Measurements from ENCODE around the gene METTL15. TPM values are rescaled to one million over a fixed set of nuclear protein-coding genes. Genes with fewer than 3 reads are reported as not detected.

Gene METTL15
- total RNA-seq, 2 experiments from 2014 or later = 18.9 to 19.7 TPM

DNA sequence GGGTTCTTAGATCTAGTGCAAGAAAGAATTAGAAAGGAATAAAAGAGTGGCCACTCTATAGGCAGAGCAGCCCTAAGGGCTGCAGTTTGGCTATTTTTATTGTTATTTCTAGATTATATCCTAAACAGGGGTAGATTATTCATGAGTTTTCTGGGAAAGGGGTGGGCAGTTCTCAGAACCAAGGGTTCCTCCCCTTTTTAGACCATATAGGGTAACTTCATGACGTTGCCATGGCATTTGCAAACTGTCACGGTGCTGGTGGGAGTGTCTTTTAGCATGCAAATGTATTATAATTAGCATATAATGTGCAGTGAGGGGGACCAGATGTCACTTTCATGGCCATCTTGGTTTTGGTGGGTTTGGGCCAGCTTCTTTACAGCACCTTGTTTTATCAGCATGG, 44.6 kb downstream of the METTL15 start:
- ChIA-PET POLR2A (no interaction called here), CTCF (ENCODE audit: unreplicated experiment) (interaction anchor here (0.6 kb wide), 1 partner anchor 27 kb away, joined by 3 read pairs; no protein-coding TSS in a partner anchor)
- no peaks in the 10 kb centered on the region for H3K9me2 ChIP-seq (ENCODE audit: insufficient read depth, low read length)

DNA sequence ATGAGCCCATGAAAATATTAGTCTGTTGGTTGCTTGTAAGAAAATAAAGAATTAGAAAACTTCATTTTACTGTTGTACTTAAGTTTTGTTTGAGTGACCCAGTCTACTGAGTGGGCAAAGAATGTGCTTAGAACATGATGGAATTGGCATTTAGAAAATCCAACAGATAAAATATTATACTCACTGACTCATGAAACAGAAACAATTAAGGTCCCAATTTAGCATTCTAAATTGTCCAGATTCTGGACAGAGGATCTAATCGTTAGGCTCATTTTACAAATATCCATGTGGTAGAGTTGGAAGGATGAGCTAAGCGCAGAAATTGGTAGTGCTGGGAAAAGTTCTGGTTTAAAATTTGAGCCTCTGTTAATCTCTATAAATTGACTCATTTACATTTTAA, 45.4 kb downstream of the METTL15 start:
- H3K9me3 ChIP-seq (ENCODE audit: low read length) = no peaks in the 10 kb centered on the region
- ChIA-PET CTCF (ENCODE audit: unreplicated experiment) (no interaction called here), POLR2A (no interaction called here)
- H3K9me2 ChIP-seq (ENCODE audit: insufficient read depth, low read length) = no peaks in the 10 kb centered on the region
- no peak overlapping the region for H3K4me2 ChIP-seq (ENCODE audit: low read length)
- intact Hi-C loops (cut with micrococcal nuclease; ENCODE audit: unreplicated experiment) = no loop called here
- no peak overlapping the region for H3K4me3 ChIP-seq (ENCODE audit: low read depth, low read length, poor library complexity, severe bottlenecking)
- H3K36me3 ChIP-seq (ENCODE audit: insufficient read depth, low read length) = peaks cover 10% of the 10 kb centered on the region
- DNase-seq (ENCODE audit: low spot score) = no peak
- BruUV-seq (replicated peaks) = no TSS peak
- no peaks in the 10 kb centered on the region for H3K79me2 ChIP-seq (ENCODE audit: insufficient read depth, low read depth, low read length)
- no peaks in the 10 kb centered on the region for H3K4me1 ChIP-seq (ENCODE audit: insufficient read depth, low read length, poor library complexity, severe bottlenecking)
- no peaks in the 10 kb centered on the region for H4K20me1 ChIP-seq (ENCODE audit: insufficient read depth, low read length)
- TF ChIP-seq EZH2phosphoT487 (IDR thresholded peaks at IDR 0.05; ENCODE audit: borderline replicate concordance, low read depth, low read length) = no peak
- TF ChIP-seq, protein P1, sequence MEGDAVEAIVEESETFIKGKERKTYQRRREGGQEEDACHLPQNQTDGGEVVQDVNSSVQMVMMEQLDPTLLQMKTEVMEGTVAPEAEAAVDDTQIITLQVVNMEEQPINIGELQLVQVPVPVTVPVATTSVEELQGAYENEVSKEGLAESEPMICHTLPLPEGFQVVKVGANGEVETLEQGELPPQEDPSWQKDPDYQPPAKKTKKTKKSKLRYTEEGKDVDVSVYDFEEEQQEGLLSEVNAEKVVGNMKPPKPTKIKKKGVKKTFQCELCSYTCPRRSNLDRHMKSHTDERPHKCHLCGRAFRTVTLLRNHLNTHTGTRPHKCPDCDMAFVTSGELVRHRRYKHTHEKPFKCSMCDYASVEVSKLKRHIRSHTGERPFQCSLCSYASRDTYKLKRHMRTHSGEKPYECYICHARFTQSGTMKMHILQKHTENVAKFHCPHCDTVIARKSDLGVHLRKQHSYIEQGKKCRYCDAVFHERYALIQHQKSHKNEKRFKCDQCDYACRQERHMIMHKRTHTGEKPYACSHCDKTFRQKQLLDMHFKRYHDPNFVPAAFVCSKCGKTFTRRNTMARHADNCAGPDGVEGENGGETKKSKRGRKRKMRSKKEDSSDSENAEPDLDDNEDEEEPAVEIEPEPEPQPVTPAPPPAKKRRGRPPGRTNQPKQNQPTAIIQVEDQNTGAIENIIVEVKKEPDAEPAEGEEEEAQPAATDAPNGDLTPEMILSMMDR (conservative IDR thresholded peaks at IDR 0.05; ENCODE audit: low read length) = no peak
- no peak overlapping the region for H3K27ac ChIP-seq (ENCODE audit: low read depth, low read length, poor library complexity, severe bottlenecking)
- H2AFZ ChIP-seq (ENCODE audit: low read length) = no peak overlapping the region

More for the DNA sequence above, 44.6 kb downstream of the METTL15 start:
- DNase-seq (ENCODE audit: low spot score) = no peak
- no peak overlapping the region for H2AFZ ChIP-seq (ENCODE audit: low read length)
- peaks cover 2% of the 10 kb centered on the region for H3K36me3 ChIP-seq (ENCODE audit: insufficient read depth, low read length)
- BruUV-seq (replicated peaks) = no TSS peak
- no peaks in the 10 kb centered on the region for H3K79me2 ChIP-seq (ENCODE audit: insufficient read depth, low read depth, low read length)
- no peaks in the 10 kb centered on the region for H3K9me3 ChIP-seq (ENCODE audit: low read length)
- H3K4me1 ChIP-seq (ENCODE audit: insufficient read depth, low read length, poor library complexity, severe bottlenecking) = no peaks in the 10 kb centered on the region
- no peak overlapping the region for H3K27ac ChIP-seq (ENCODE audit: low read depth, low read length, poor library complexity, severe bottlenecking)
- intact Hi-C loops (cut with micrococcal nuclease; ENCODE audit: unreplicated experiment) = no loop called here
- TF ChIP-seq EZH2phosphoT487 (IDR thresholded peaks at IDR 0.05; ENCODE audit: borderline replicate concordance, low read depth, low read length) = no peak
- TF ChIP-seq, protein P1 (conservative IDR thresholded peaks at IDR 0.05; ENCODE audit: low read length) = no peak
- no peaks in the 10 kb centered on the region for H4K20me1 ChIP-seq (ENCODE audit: insufficient read depth, low read length)
- no peak overlapping the region for H3K4me3 ChIP-seq (ENCODE audit: low read depth, low read length, poor library complexity, severe bottlenecking)
- no peak overlapping the region for H3K4me2 ChIP-seq (ENCODE audit: low read length)

DNA sequence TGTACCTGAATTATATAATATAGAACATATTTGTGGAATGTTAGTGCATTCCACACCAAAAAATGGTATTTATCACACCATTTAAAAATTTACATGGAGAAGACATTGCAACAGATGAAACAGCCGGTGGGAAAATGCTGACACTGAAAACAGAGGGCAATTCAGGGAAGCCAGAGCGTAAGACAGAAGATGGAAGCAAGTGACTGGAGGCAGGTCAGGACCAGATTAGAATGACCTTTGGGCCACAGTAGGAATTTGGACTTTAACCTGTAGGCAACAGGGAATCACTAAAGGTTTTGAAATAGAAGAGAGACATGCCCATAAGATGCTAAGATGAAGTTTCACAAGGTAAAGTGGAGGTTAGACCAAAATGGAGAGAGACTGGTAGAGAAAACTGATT, 60.5 kb downstream of the METTL15 start:
- H3K4me2 ChIP-seq (ENCODE audit: low read length) = no peak overlapping the region
- TF ChIP-seq, protein P1 (conservative IDR thresholded peaks at IDR 0.05; ENCODE audit: low read length) = no peak
- no peak for TF ChIP-seq EZH2phosphoT487 (IDR thresholded peaks at IDR 0.05; ENCODE audit: borderline replicate concordance, low read depth, low read length)
- intact Hi-C loops (cut with micrococcal nuclease; ENCODE audit: unreplicated experiment) = no loop called here
- H4K20me1 ChIP-seq (ENCODE audit: insufficient read depth, low read length) = peaks cover 3% of the 10 kb centered on the region; the same call in 1 of the 2 replicates
- H3K36me3 ChIP-seq (ENCODE audit: insufficient read depth, low read length) = no peaks in the 10 kb centered on the region
- no peak for DNase-seq (ENCODE audit: low spot score)
- H3K79me2 ChIP-seq (ENCODE audit: insufficient read depth, low read depth, low read length) = no peaks in the 10 kb centered on the region
- no TSS peak for BruUV-seq (replicated peaks)
- no peaks in the 10 kb centered on the region for H3K4me1 ChIP-seq (ENCODE audit: insufficient read depth, low read length, poor library complexity, severe bottlenecking)
- no peak overlapping the region for H3K27ac ChIP-seq (ENCODE audit: low read depth, low read length, poor library complexity, severe bottlenecking)
- CTCF ChIA-PET (ENCODE audit: unreplicated experiment) = no interaction called here
- H3K9me3 ChIP-seq (ENCODE audit: low read length) = peaks cover 7% of the 10 kb centered on the region; the same call in 1 of the 2 replicates
- H3K4me3 ChIP-seq (ENCODE audit: low read depth, low read length, poor library complexity, severe bottlenecking) = no peak overlapping the region
- no peaks in the 10 kb centered on the region for H3K9me2 ChIP-seq (ENCODE audit: insufficient read depth, low read length)
- POLR2A ChIA-PET = no interaction called here
- no peak overlapping the region for H2AFZ ChIP-seq (ENCODE audit: low read length)
